Measurements from ENCODE around the gene ARID5A.

ARID5A gene

DNA sequence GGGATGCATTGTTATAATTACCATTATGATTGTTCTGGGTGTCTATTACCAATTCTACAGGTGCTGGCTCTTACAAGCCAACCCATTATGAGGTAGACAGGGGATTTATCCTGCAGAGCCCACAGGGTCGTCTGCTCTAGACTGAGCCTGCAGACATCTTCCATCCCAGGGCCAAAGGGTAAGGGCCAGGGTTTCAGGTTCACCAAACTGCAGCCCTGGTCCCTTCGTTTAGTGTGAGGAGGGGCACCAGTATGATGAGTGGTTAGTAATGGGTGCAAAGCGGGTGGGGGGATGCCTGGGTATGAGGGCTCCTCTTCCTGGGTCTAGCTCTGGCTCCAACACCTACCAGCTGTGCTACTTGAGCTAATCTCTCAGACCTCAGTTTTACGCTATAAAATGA is 1.2 kb upstream of the ARID5A start:
- no peak for TF ChIP-seq CTCF (IDR thresholded peaks at IDR 0.05; ENCODE audit: control insufficient read depth, extremely low read depth, insufficient read depth)
- DNase-seq (ENCODE audit: low read depth), result no peak
- no peak overlapping the region for H3K4me3 ChIP-seq (ENCODE audit: low read depth, low read length)

- no peak for DNase-seq (ENCODE audit: low read depth)
- TF ChIP-seq CTCF (IDR thresholded peaks at IDR 0.05; ENCODE audit: control insufficient read depth, extremely low read depth, insufficient read depth), result no peak
- peak overlapping the region; percentile 53 for H3K4me3 ChIP-seq (ENCODE audit: low read depth, low read length)
These were observed 648 bp downstream of the ARID5A start for GRCh38 chr2:96537066-96537733.

GRCh38 chr2:96537734-96538486 is 1.4 kb downstream of the ARID5A start:
- no peak for TF ChIP-seq CTCF (IDR thresholded peaks at IDR 0.05; ENCODE audit: control insufficient read depth, extremely low read depth, insufficient read depth)
- H3K4me3 ChIP-seq (ENCODE audit: low read depth, low read length), result peak overlapping the region; percentile 53
- no peak for DNase-seq (ENCODE audit: low read depth)

DNA sequence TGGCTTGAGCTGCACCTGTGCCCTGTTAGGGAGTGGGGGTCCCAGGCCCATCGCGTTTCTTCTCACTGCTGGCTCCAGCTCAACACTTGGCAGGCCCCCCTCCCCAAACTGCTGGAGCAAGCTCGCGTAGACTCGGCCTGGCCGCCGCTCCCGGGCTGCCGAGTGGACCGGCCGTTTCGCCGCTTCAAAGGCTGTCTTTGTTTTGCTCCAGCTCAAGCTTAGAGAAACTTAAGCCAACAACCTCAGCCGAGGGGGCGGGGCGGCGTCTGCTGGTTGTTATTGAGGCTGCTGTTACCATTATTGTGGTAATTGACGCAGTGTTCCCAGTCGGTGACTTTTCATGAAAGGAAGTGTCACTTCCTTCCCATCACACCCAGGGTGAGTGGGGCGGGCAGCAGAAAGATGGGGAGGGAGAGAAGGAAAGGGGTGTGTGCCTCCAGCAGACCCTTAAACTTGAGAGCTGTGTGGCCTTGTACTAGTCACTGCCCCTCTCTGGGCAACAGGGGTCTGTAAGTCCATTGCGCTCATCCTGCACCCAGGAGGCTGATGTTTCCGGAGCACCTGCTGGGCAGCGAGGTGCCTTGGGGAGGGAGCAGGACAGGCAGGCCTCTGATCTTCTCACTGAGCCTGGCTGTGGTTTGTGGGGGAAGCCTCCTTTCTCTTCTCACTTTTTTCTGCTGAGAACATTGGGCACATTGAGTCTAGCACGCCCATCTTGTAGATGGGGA is 2.1 kb downstream of the ARID5A start:
- no peak for DNase-seq (ENCODE audit: low read depth)
- no peak overlapping the region for H3K4me3 ChIP-seq (ENCODE audit: low read depth, low read length)
- TF ChIP-seq CTCF (IDR thresholded peaks at IDR 0.05; ENCODE audit: control insufficient read depth, extremely low read depth, insufficient read depth), result no peak

GRCh38 chr2:96539215-96539920 is 2.8 kb downstream of the ARID5A start:
- no peak overlapping the region for H3K4me3 ChIP-seq (ENCODE audit: low read depth, low read length)

More at GRCh38 chr2:96539215-96539920, 2.8 kb downstream of the ARID5A start:
- no peak for TF ChIP-seq CTCF (IDR thresholded peaks at IDR 0.05; ENCODE audit: control insufficient read depth, extremely low read depth, insufficient read depth)
- no peak for DNase-seq (ENCODE audit: low read depth)
